NCI-H460 (cell line): ENCODE results near the gene MAN2B2. TPM values are rescaled to one million over a fixed set of nuclear protein-coding genes. Genes with fewer than 3 reads are reported as not detected.

ENCODE experiments used
- DNase-seq: peaks from one replicate; pipeline ENCODE4 v3.0.0-alpha.2; 2016; ENCODE audit warnings: low read depth; ENCODE audit errors: extremely low read depth
- total RNA-seq: library from RNA; depleted of rRNA; stranded (reverse); fragments of >200 nt; shearing (Covaris generic); gene quantifications from 2 replicates; pipeline ENCODE4 v1.2.3, GENCODE V29; 2014

MAN2B2 gene
- total RNA-seq, 1 experiment from 2014 or later = 6.2 TPM

DNA sequence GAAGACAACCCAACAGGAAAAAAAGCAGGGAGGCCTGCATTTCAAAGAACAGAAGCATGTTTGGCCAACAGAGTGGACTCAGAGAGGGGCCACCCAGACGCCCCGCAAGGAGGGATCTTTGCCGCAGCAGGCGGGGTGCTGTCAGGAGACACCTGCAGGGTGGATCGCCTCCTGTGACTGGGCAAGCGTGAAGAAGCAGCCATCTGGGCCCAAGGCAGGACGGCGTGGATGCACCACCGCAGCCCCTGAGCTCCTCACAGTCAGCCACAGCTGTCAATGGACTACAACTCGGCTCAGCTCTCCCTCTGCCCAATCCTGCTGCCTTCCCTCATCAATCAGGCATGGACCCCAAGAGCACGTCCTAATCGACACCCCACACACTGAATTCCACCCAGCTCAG, 32.0 kb upstream of the MAN2B2 start:
- no peak for DNase-seq

DNA sequence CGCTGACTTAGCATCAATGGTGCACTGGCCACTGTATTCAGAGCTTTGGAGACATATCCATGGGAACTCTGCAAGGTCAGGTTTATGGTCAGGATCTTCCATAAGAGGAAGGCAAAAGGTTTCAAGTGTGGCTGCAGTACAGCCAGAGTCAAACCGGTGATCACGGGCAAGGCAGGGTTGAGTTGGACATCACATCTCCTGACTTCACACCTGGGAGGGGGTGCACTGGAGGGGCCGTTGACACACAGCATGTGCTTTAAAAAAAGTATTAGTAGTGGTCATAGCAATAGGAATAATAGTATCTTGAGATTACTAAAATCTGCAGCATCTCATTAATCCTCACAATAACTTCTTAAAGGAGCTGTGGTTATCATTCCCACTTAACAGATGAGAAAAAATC, 28.9 kb upstream of the MAN2B2 start:
- no peak for DNase-seq

DNA sequence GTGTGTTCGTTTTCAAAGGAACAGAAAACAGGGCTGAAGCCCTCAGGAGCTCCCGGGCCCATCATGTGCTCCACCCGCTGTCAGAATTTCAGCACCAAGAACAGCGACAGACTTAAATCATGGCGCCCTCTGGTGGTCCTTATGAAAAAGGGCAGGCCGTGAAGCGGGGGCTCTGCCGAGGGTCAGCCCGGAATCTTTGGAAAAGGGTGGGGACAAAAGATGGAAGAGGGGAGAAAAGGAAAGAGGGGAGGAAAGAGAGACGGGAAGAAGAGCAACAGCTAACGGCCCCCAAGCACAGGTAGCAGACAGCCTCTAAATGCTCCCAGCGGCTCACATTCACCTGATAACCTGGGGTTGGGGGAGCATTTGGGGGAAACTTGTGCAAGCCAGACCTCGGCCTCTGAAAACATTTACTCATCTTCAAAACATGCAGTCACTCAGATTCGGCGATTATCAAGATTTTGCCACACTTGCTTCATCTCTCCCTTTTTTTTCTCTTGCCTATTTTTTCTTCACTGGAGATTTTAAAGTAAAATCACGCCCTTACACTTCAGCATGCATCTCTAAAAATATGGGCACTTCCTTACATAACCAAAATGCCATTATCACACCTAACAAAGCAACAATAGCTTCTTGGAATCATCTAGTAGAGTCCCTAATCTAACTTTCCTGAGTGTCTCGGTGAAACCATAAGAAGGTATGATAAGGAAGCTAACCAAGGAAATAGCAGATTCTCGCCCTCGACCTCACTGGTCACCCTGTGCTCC, 28.1 kb upstream of the MAN2B2 start:
- peak; percentile 38 for DNase-seq

DNA sequence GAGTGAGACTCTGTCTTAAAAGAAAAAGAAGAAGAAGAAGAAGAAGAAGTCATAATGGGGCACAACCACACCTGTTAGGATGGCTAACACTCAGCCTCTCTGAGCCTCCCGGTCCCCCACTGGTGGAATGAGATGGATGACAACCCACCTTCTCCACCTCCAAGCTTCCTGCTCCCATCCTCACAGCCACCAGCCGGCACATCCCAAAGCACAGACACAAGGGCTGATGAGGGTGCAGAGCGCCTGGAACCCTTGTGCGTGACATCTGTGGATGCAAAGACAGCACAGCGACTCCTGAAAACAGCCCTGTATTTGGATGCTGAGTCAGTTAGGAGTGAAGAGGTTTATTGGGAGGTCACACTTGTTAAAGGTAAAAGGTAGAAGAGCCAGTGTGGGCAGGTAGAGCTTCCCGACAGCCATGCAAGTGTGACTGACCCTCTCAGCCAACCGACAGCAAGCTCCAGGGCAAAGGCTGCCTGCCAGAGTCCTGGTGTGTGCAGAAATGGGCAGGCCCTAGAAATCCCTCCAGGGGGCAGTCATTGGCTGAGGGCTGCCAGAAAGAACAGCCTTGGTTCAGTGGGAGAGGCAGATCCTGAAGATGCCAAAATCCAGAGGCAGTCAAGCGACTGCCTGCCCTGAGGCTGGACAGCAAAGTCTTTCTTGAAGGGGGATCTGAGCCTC, 26.6 kb upstream of the MAN2B2 start:
- peak; percentile 19 for DNase-seq

DNA sequence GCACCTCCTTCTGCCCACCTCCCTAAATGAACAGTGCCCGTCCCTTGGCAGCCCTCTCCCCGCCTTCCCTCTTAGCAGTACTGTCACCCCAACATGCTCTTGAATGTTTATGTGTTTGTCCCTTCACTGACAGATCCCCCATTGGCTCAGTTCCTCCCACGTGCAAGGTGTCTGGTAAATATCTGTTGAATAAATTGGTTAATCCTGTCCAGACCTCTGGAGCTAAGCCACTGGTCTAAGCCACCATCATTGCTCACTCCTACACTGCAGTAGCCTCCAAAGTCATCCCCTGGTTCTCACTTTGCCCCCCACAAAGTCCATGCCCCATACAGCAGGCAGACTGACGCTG, 26.1 kb upstream of the MAN2B2 start:
- DNase-seq = no peak

DNA sequence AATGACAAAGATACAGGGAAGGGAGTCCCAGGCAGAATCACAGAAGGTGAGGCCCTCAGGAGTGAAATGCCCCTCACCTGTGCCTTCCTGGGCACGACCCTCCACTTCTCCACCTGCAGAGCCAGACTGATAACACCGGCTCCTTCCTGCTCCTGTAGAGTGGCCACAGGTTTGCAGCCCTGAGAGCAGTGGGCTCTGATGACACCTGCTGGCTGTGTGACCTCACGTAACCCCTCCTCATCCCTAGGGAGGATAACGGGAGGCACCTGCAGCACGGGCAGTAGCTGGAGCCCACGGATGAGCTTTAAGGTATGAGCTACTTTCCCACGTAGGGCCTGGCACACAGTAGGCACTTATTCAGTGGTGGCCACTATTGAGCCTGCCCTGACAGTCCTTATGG, 25.5 kb upstream of the MAN2B2 start:
- DNase-seq = no peak

DNA sequence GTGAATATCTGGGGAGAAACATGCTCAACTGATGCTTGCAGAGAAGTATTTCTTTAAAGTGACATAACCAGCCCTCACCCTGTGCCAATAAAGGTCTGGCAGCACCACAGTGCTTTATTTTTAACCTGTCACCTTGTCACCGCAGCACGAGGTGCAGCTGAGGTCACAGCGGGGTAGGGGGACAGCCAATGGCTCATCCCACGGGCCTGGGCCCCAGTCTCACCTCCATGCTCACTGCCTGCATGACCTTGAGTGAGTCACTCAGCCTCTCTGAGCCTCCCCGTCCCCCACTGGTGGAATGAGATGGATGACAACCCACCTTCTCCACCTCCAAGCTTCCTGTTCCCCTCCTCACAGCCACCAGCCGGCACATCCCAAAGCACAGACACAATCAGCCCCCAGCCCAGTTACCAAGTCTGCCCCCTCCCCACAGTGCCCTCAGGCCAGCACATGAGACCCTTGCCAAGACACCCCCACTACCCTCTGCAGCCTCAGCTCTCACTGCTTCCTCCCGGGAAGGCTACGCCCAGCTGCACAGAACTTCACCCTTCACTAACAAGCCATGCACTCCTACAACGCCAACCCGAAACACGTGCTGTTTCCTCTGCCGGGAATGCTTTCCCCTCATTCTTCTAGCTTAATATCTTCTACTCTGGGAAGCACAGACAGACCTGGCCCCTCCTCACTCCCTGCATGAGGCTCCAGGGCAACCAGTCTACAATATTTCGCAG, 24.9 kb upstream of the MAN2B2 start:
- no peak for DNase-seq

DNA sequence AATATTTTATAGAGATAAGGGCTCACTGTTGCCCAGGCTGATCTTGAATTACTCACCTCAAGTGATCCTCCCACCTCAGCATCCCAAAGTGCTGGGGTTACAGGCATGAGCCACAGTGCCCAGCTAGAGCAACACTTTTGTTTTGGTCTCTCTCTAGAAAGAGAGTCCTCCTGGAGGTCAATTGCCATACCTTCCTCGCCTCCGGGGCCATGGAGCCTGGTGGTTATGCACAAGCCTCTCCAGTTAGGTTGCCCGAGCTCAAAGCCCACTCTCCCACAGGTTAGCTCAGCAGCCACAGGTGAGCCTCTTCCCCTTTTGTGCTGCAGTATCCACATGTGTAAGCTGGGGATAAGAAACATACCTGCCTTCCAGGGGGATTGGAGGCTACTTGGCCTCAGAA, 24.2 kb upstream of the MAN2B2 start:
- DNase-seq = no peak

DNA sequence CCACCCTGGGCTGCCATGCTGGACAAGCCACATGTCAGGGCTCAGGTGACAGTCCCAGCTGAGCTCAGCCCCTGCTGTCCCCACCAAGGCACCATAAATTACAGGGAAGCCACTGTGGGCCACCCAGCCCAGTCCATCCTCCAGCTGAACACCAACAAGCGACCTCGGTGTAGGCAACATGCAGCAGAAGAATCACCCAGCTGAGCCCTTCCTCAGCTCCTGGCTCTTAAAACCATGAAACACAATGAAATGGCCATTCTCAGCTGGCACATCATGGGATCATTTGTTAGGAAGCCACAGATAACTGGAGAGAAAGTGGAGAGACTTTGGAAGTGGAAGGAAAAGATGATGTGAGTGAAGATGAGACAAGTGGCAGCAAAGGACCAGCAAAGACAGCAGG, 23.3 kb upstream of the MAN2B2 start:
- DNase-seq = no peak

DNA sequence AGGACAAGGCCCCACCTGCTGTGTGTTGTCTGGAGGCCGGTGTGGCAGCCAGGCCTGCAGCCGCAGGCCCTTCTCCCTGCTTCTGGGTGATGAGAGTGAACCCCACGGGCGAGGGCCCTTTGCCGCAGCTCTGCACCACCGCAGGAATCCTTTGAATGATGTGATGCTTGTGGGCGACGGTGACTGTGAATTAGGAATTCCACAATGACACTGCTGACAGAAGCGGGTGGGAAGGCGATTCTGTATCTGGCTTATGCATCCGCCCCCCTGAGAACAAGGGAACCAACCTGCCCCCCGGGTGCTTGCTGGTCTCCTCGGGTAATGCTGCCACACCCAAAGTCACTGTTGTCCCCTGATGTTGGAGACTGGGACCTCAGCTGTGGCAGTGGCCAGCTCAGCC, 19.5 kb upstream of the MAN2B2 start:
- DNase-seq = no peak

DNA sequence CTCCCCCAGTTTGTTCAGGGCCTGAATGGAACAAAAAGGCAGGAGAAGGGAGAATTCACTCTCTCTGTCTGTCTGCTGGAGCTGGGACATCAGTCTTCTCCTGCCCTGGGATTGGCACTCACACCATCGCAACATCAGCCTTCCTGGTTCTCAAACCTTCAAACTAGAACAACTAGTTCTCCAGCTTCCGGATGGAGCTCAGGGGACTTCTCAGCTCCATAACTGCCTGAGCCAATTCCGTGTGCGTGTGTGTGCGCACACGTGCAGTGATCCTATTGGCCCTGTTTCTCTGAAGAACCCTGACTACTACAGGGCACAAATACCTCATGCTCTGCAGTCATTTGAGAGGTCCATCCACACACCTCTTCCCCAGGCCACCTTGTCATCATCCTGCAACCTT, 18.7 kb upstream of the MAN2B2 start:
- no peak for DNase-seq

DNA sequence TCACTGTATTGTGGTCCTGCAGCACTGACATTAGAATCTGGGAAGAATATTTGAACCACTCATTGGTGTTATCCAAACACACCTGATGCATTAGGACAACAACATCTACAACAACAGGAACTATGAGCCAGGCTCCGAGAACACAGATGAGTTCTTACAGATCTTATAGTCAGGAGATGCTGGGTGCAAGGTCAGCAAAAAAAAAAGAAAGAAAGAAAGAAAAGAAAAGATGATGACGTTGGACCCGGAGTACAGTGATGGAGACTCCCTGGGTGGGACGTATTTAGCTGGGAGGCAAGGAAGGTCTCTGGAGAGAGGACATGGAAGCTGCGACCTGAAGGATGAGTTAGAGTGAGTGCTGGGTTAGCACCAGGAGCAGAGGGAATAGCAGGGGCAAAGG, 17.8 kb upstream of the MAN2B2 start:
- DNase-seq = no peak

DNA sequence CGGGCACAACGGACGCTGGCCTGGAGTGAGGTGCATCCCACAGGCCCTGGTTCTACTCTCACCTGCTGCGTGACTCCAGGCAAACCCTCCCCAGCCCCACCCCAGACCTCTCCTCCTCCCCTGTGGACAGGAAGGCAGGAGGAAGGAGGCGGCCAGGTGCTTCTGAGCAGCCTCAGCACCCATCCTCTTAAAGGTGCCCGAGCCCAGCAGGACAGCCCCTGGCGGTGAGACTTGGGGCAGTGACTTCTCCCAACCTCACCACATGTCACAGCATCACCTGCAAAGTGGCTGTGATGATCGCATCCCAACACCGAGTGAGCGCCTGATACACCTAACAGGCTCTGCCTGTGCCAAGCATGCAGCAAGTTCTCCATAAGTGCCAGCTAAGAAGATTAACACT, 17.1 kb upstream of the MAN2B2 start:
- DNase-seq = no peak

DNA sequence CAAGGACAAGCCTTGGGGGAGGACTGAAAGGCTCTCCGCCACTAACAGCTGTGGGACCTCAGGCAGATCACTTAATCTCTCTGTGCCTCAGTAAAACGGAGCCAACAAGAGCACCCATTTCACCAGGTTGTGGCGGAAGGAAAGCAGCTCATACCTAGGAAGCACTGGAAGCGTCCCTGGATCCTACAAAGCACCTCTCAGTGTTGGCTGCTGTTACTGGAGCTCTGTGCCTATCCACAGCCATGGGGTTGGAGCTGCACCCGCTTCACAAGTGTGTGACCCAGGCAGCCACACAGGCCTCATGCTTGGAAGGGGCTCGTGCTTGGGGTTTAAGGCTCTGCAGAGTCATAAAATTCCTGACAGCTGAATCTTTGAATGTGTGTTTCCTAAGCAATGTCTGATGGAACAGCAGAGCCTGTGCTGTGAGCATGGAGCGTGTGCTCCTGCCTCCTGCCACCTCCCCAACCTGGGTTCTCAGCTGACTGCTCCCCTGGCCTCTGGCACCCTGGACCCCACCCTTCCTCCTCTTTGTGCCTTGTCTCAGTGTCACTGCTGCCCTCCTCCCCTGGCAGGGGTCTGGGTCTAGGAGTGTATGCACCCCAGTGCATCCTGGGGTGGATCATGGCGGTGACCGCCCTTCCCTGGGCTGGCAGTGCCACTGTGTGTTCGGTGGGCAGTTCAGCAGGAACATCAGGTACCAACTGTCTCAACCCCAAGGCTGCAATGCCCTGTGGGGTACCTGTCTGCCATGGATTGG, 14.4 kb upstream of the MAN2B2 start:
- DNase-seq = no peak

DNA sequence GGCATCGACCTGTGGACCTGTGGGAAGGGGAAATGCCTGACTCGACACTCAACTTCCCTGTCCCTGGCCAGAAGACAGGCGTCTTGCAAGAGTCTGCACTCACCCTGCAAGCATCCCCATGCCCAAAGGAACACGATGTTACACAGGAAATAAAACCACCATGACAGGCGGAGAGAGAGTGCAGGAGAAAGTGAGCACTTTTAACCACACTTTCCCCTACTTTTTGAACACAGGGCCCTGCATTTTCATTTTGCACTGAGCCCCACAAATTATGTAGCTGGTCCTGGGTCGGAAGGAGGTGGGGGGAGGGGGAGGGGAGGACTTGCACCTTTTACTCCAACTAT, 13.8 kb upstream of the MAN2B2 start:
- no peak for DNase-seq

DNA sequence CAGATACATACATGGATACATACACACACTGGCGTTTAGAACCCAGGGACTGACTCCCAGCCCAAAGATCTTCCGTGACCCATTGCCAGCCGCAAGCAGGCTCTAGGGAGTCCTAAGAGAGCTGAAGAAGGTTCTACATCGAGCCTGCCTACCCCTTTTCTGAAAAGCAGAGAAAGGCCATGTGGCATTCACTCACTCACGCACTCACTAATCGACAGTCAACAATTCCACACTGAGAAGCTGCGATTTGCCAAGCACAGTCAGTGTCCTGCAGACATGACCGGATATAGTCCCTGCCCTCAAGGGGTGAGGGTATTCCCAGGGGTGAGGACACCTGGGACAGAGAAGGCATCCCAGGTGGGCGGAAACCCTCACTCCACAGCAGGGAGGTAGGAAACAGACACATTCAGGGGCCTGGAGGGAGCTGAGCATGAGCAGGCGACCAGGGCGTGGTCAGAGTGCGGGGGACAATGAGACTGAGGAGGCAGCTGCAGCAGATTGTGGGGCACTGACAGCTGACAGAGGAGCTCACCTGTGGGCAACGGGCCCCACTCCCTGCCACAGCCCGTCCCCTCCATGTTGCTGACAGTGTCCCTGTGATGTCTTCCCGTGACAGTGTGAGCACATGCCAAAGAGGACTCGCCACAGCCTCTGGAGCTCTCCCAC, 13.2 kb upstream of the MAN2B2 start:
- DNase-seq = no peak

DNA sequence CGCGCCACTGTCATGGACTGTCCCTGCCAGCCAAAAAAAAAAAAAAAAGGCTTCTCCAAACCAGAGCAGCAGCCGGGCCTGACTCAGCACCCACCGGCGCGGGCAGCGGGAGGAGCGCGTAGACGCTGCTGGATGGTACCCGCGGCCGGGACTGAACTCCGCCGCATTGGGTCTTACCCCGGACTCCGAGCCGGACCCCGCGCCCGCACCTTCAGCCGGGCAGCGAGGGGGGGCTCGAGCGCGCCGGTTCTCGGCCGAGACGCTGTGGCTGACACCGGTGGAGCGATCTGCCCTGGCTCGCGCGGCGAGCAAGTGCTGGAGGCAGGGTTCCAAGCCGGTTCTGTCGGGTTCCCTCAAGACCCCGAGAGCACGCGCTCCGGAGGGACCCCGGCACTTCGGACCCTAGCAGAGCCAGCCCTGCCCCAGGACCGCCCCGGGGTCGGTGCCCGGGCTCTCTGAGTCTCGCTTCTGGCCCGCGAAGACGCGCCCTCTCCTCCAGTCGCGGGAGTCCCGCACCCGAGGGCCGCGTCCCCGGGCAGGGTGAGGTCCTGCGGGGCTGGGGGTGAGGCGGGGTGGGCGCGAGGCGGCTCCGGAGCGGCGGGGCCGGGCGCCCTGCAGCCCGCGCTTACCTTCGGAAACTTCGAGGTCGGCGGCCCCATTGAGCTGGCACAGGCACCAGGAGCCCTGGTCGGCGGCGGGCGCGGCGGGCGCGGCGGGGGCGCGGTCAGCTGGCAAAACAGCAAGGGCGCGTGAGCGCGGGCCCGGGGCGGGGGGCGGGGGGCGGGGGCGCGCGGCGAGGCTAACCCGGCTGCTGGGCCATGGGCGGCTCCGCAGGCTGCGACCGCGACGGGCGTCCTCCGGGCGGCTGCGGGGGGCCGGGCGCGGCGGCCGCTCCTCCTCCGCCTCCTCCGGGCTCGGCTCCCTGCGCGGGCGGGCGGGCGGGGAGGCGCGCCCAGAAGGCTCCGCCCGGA, 11.8 kb upstream of the MAN2B2 start:
- no peak for DNase-seq

DNA sequence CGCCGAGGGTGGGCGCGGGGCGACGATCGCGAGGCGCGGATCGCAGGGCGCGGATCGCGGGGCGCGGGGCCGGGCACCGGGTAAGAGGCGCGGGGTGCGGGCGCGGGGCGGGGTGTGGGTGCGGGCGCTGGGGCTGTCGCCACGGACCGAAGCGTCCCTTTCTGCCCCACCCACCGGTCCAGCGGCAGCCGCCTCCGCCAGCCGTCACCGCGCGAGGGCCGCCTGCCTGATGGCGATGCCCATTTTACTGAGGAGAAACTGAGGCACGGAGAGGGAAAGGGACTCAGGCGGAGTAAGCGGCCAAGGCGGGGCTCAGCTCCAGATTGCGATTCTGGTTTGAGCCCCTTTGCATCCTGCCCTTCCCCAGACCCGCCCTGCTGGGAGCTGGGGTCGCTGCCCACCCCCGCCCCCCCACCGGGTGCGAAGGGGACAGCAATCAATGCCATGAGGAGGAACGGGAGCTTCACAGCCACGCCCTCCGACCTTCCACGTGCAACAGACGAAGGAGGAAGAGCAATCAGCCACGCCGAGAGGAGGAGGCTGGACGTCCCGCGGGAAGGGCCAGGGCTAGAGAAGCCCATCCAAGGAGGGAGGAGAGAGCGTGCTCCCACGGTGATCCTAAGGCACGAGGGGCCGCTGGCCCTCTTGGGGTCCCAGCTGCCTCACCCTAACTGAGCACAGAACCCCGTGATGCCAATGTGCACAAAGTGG, 10.9 kb upstream of the MAN2B2 start:
- DNase-seq = no peak
